DMS 273 (cell line): ENCODE data around the gene TSPAN18.

ENCODE experiments used
- DNase-seq: peaks from one replicate; lab custom pipeline; 2025; ENCODE audit not compliant: unreplicated experiment; lab: John Stamatoyannopoulos, UW

TSPAN18 gene

DNA sequence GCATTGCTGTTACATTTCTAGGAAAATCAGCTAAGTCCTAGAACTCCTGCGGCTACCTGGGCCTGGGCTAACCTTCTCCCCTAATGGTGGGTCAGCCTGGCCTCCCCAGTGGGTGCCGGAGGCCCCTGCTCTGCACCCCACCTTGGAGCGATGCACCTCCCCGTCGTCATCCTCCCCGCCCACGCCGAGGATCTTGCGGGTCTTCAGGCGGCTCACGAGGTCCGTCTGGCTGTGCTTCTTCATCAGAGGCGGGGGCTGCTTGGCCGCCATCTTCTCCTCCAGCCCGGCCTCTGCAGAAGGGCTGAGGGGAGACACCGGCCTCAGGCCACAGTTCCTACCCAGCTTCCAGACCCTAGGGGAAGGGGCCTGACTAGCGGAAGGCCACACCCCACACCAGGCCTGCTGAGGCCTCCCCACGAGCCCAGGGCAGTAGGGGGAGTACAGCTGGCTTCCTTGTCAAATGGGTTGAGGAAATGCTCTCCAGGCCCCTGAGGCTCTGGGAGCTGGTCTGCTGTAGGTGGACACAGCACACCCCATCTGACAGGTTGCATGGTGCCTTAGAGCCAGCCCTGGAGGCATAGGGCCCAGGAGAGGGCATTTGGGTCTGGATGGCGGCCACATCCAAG is 211.4 kb downstream of the TSPAN18 start:
- DNase-seq: no peak

DNA sequence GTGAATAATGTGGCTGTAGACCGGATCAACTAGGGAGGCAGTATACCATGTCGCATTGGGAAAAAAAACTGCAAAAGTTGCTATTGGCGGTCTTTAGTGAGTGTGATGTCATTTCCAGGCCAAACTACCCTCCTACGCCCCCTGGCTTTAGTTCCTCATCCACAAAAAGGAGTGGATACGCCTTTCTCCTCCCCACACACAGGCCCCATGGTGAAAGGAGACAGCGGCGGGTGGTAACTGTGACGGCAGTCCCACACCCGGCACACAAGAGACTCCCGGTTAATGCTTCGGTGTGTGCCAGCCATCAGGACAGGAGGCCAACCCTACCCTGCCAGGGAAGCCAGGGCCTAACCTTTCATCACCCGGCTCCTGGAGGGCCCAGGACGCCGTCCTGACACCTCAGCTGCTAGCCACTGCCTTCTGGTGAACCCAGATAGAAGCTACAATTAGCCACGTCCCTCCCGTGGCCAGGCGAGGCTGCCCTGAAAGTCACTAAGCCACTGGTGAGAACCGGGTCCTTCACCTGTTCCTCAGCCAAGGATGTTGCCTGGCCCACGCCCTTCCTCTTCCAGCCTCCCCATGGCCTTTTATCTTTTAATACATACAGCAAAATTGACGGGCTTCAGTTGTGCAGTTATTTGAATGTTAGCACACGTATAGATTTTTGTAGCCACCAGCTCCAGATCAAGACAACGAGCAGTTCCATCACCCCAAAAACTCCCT is 213.1 kb downstream of the TSPAN18 start:
- DNase-seq: peak; percentile 22

DNA sequence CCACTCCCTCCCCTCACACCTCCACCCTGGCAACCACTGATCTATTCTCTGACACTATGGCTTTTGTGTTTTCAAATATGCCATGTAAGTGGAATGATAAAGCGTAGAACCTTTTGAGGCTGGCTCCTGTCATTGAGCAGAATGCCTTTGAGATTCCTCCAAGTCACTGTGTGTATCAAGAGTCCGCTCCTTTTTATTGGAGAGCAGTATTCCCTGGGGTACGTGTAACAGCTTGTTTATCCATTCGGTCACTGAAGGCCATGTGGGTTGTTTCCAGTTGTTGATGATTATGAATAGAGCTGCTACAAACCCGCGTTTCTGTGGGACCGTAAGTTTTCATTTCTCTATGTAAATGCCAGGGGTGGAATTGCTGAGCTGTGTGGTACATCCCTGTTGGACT is 213.6 kb downstream of the TSPAN18 start:
- DNase-seq: peak; percentile 32

DNA sequence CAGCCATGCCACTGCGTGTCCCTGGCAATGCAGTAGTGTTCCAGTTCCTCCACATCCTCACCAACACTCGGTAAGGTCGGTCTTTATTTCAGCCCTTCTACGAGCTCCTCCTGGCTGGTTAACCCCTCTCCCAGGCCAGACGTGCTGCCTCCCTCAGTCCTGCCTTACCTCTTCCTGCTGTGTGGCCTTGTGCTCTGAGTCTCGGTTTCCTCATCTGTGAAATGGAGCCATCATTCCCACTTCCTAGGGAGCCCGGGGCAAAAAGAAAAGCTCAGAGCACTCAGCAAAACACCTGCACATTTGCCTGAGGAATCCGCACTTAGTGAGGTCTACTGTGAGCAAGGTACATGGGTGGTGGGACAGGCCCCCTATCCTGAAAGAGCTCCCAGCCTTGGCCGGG is 214.1 kb downstream of the TSPAN18 start:
- no peak for DNase-seq

DNA sequence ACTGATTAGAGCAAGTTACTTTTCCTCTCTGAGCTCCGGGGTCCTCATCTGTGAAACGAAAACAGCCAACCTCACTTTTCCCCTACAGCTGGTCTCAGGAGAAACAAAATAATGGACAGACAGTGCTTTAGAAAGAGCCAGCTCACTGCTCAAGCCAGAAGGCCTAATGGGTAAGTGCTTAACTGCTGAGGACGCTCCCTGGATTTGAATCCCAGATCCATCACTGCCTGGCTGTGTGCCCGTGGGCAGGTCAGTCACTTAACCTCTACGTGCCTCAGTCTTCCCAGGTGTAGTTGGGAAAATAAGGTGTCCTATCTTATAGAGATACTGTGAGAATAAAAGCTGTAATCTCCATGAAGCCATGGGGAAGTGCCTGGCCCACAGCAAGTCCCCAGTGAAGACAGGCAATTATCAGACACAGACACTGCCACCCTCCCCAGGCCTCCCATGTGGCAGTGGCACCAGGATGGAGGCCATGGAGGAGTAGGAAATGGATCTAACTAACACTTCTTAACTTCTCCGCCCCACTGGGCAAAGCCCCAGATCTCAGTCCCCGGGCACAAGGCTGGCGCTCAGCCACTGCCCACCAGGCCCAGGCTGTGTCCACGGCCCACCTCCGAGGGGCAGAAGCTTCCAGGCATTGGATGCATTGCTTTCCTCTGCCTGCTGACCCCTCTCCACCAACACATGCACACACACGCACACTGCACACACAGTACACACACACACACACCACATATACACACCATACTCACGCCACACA is 214.7 kb downstream of the TSPAN18 start:
- peak; percentile 30 for DNase-seq

DNA sequence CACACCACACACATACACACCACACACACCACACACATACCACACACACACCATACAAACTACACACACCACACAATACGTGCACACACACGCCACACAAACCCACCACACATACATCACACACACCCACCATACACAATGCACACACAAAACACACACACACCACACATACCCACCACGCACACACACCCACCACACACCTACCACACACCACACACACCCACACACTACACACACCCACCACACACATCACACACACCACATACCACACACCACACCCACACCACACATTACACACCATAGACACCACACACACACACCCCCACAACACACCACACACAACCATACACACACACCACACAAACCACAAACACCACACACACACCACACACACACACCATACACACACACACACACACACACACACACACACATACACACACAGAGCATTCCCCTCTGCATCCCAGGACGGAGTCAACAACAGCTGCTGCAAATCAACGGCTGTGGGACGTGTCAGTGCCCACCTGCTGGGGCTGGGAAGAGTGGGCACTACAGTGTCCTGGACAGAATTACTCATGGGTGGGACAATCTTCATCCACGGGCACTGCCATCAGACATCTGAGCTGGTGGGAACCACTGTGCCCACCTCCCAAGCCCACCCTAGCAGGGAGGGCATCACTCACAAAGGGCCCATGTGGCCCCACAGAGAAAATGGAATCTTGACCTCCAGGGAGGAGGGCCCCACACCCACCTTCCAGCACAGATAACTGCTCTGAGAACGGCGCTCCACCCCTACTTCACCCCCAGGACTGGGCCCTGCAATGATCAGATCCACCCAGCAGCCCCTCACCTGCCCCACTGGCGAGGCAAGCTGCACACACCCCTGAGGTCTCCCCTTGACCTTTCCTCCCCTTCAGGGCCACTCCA is 215.5 kb downstream of the TSPAN18 start:
- DNase-seq: peak; percentile 18

DNA sequence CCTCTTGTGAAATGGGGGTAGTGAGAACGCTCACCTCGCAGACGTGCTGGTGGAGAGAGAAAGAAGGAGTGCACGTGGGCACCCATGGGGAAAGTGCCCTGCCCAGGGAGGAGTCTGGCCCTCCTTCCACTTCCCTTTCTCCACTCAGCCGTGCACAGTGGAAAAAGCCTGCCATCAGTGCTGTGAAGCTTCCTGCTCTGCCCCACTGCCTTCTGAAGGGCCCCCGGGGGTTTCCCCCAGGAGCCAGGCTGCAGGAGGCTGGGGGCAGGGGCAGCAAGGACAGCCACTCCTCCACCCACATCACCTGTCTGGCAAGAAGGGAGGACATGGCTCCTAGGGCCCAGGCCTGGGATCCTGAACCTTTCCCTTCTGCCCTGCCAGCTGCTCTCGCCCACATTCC is 216.4 kb downstream of the TSPAN18 start:
- peak; percentile 20 for DNase-seq

DNA sequence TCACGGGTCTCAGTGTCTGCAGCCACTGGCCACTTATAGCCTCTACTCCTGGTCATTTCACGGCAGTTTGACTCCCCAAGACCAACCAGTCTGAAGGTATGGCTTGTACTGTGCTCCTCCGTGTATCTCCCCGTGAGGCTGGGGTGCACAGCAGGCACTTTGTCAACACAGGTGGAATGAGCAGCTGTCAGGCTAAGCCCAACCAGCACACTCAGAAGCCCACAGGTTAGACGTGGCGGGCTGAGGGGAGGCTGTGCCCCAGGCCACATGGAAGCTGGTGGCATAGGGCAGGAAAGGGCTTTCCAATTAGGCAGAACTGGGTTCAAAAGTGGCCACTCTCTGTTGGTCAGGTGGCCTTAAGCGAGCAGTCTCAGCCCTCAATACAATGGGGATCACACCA is 216.9 kb downstream of the TSPAN18 start:
- DNase-seq: peak; percentile 68

DNA sequence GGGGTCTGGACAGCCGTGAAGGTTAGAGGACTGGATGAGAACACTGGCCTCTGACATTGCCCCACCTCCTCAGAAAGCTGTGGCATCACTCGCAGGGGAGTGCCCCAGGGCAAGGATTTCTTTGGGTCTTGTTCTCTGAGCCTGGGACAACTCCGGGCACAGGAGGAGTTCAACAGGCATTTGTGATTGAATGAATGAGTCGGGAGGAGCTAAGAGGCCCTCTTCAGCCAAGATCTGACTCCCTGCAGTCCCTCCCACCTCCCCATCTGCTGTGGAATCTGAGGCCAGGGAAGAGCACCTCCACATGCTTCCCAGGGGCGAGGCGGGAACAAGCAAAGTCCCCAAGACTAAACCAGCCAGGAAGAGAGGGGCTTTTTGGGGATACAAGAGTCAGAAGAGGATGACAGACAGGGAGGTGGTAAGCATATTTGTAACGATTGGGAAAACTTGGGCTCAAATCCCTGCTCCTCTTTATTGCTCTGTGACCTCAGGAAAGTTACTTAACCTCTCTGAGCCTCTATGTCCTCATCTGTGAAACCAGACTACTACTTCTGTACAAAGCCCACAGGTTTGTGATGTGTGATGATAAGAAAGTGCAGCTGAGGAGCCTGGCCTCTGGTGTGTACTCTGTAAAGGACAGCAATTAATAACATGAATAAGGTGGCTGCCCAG is 217.6 kb downstream of the TSPAN18 start:
- peak; percentile 80 for DNase-seq

DNA sequence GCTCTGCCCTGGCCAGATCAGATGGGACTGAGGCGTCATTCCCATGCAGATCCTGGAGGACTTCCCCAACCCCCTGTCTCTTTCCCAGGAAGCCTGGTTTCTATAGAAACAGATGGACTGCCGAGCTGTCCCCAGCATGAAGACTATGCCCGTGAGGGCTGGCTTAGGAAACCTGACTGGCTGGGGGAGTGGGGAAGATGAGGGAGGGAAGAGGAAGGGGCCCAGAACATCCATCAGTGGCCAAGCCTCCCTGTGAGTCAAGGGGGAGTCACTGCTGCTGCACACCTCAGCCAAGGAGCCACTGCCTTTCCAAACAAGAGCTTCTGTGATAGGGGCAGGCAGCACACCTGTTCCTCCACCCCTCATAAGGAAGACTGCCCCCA is 218.1 kb downstream of the TSPAN18 start:
- DNase-seq: peak; percentile 30

DNA sequence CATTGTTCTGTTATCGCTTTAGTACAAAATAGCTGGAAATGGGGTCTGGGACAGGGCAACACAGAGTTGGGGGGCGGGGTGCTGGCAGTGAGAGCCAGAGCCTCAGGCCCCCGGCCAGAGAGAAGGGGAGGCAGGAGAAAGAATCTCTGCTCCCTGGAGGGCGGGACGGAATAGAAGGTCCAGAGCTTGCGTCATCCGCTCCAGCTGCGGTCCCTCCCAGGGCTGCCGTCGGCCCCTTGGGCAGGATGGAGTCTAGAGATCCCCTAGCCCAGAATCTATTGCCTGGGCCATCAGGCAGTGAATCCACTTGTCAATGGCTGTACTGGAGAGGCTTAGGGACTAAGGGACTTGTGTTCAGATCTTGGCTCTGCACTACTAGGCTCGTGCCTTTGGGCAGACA is 218.9 kb downstream of the TSPAN18 start:
- DNase-seq: no peak

DNA sequence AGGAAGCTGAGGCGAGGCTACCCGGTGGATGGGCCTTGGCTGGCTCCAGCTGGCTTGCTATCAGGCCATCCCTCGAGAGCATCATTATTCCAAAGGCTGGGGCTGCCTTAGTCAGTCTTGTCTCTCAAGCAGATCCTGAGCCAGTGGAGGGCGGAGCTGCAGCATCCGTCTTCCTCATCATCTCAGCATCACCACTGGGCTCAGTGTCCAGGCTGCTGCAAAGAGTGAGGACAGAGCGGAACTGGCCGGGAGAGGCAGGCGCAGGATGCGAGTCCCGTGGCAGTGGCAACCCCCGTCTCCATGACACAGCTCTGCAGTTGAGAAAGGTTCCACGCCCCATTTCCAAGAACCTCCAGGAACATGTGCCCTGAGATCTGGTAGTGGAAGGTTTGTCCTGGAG is 219.5 kb downstream of the TSPAN18 start:
- peak; percentile 32 for DNase-seq

DNA sequence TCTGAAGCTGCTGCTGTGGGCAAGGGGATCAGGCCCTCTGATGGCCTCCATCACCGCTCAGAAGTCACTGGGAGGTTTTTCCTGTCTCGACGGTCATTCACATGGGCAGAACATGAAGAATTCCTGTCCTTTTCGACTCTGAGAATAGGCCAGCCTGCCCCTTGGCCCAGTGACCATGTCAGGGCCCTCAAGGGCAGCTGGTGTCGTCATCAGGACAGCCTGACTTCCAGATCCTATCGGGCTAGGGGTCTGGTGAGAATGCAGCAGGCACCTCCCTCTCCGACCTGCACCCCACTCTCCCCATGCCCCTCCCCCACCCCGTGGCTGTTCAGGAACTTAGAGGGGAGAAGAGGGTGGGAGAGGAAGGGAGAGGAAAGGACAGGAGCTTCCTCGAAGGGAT is 220.4 kb downstream of the TSPAN18 start:
- DNase-seq: no peak

DNA sequence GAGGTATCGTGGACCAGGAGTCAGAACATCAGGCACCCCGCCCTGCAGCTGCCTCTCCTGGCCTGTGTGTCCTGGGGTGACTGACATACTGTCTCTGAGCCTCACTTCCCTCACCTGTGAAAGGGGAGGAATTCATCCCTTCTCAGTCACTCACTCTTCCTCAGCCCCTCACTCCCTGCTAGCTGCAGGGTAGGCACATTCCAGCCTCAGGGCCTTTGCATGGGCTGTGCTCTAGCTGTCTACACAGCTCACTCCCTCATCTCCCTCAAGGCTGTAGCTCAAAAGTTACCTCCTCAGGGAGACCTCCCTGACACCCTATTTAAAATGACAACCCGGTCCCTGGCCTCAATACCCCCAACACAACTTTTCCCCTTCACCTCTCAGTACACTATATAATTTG is 221.4 kb downstream of the TSPAN18 start:
- DNase-seq: no peak

DNA sequence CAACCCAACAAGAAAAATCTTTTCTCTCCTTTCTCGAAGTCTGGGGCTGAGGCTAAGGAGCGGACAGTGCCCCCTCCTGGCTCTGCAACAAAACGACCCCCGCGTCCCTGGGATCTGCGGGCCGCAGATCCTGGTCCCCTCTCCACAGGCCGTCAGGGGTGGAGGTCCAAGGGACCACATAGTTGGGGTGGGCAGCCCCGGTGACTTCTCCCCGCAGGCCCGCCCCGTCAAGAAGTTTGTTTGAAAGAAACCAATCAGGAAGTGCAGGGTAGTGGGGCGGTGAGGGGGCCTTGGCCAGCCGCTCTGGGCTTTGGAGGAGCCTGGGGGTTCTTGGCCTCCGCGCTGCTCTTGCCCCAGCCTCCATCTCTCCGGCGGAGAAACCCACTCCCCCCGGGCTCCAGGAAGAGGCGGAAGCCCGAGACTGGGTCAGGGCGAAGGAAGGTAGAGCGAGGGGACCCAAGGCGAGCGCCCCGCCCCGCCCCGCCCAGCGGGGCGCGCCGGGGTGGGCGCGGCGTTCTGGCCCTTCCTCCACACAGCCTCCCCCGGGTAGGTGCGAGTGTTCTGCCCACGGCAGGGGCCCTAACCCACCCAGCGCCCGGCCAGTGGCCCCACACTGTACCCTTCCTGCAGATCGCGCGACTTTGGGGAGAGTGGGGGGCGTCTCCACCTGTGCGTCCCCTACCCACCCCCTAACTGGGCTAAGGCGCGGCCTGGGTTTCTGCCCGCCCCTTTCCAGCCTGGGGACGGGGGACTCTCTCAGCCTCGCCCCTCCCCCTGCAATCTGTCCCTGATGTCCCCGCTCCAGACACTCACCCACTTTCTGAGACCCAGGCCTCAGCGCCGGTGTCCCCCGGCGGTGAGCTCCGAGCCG is 222.6 kb downstream of the TSPAN18 start:
- peak; percentile 51 for DNase-seq

DNA sequence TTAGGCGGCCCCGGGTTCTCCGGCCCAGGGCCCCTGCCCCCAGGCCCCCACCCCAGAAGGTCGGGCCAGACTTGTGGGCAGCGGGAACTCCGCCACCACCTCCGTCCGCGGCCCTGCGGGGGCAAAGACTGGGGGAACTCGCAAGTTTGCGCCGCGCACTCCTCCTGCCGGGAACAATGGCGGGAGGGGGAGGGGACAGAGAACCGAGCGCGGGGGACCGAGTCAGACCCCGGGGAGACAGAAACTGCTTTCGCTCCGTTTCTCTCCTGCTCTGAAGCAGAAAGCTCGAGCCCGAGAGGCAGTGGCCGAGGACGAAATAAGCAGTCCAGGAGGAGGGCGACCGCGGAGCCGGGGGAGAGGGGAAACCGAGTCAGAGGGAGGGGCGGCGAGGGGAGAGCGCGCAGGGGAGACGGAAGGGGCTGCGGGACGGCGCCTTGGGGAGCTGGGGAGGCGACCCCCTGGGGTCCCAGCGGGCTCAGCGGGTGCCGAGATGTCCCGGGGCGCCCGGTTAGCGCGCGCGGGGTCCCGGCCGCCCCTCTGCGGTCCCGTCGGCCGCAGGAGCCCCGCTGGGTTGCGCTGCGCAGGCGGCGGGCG is 223.4 kb downstream of the TSPAN18 start:
- DNase-seq: peak; percentile 51

DNA sequence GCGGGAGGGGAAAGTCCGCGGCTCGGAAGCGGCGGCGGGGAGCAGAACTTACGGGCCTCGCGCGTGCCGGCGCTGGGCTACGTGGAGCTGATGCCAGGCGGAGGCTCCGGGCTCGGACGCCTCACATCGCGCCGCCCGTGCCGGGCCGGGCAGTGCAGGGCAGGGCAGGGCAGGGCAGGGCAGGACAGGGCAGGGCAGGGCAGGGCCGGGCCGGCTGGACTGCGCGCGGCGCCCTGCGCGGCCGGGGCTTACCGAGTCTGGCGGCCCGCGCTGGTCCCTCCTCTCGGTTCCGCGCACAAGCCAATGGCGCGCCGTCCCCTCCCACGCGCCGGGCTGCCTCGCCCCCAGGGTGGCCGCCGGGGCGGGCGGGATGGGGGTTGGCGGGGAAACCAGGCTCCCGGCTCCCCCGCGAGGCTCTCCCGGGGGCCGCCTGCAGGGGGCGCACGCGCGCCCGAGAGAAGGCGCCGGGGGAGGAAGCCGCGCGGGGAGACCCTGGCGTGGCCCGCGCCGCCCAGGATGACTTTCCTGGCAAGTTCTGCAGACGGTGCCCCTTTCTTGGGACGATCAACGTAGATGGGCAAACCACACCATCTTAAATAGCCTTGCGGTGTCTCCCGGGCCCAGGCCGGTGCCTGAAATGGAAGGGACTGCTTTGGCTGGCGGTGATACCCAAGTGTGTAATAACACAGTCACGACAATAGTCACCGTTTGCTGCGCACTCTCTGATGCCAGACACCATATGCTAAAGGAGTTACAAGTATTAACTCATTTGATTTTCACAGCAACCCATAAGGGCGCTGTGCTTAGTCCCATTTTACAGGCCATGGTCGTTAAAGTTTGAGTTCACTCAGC is 224.1 kb downstream of the TSPAN18 start, which contains the start of gene TP53I11:
TSS of gene TP53I11 (minus strand) at position 259 of the 852 bp plus-strand sequence. CDS start 12,548 bp downstream, outside the sequence.
- DNase-seq: peak; percentile 85

DNA sequence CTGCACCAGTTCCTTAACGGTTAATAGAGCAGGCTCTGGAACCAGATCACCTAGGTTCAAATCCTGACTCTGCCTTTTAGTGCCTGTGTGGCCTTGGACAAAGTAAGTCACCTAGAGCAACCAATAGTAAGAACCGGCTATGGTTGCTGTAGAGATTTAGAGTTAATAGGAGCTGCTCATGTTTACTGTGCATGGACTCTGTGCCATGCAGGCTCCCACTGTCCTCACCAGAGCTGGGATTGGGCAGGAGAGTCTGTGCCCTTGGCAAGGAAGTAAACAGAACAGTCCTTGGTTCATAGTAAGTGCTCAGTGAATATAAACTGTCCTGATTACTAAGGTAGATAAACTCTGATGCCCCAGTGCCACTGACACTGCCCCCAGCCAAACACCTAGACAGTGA is 225.3 kb downstream of the TSPAN18 start:
- DNase-seq: no peak
